Endothelial cell (in vitro differentiated cells): ENCODE data around the gene TBC1D1. TPM values are rescaled to one million over a fixed set of nuclear protein-coding genes. Genes with fewer than 3 reads are reported as not detected.

Source experiments
- DNase-seq: peaks from one replicate; pipeline ENCODE4 v3.0.0; 2021; ENCODE audit warnings: low spot score
- H3K27ac Mint-ChIP-seq: one replicate; pipeline ENCODE4 v1.8.0; 2021; ENCODE audit warnings: mixed read lengths, inconsistent platforms; ENCODE audit not compliant: unreplicated experiment
- H3K27me3 Mint-ChIP-seq: one replicate; pipeline ENCODE4 v1.8.0; 2021; ENCODE audit warnings: mild to moderate bottlenecking, moderate library complexity, mixed read lengths, inconsistent platforms; ENCODE audit not compliant: unreplicated experiment
- H3K36me3 Mint-ChIP-seq: one replicate; pipeline ENCODE4 v1.8.0; 2021; ENCODE audit warnings: mild to moderate bottlenecking, low read depth, mixed read lengths, inconsistent platforms; ENCODE audit not compliant: unreplicated experiment
- H3K4me1 Mint-ChIP-seq: one replicate; pipeline ENCODE4 v1.8.0; 2021; ENCODE audit warnings: mild to moderate bottlenecking, mixed read lengths, inconsistent platforms; ENCODE audit not compliant: unreplicated experiment
- H3K4me3 Mint-ChIP-seq: one replicate; pipeline ENCODE4 v1.8.0; 2021; ENCODE audit warnings: mild to moderate bottlenecking, mixed read lengths, inconsistent platforms; ENCODE audit not compliant: unreplicated experiment
- H3K9me3 Mint-ChIP-seq: one replicate; pipeline ENCODE4 v1.8.0; 2021; ENCODE audit warnings: mixed read lengths, inconsistent platforms; ENCODE audit not compliant: unreplicated experiment
- total RNA-seq: library from RNA; stranded (reverse); fragmentation: NEBNext Ultra II Directional; extraction: Animal tissue kit (Norgen Biotek cat#: 25700); gene quantifications from one replicate; pipeline ENCODE4 v1.2.1, GENCODE V29; 2021; ENCODE audit not compliant: unreplicated experiment
- TF ChIP-seq, protein P1 (sequence below): fragments of 200-600 bp; sonication (generic); IDR thresholded peaks from one replicate; pipeline ENCODE4 v1.5.0; 2021; ENCODE audit warnings: antibody characterized with exemption; ENCODE audit not compliant: unreplicated experiment

The TBC1D1 gene
- total RNA-seq, 1 donor from 2014 or later: 139 TPM

DNA sequence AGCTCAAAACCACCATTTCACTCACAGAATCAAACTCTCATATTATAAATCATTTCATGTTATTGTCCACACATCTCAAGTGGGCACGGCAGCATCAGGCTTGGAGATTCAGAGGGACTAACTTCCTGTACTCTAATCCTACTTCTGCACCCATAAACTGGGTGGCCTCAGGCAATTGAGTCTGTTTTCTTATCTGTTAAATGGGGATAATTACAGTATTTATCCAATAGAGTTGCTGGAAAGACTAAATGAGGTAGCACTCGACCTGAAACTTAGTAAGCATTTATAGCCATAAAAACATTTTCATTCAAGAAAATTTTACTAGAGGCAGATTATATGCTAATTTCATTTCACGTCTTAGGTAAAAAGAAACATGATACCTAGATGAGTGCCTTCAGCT lies 13.0 kb downstream of the TBC1D1 start:
- TF ChIP-seq, protein P1, sequence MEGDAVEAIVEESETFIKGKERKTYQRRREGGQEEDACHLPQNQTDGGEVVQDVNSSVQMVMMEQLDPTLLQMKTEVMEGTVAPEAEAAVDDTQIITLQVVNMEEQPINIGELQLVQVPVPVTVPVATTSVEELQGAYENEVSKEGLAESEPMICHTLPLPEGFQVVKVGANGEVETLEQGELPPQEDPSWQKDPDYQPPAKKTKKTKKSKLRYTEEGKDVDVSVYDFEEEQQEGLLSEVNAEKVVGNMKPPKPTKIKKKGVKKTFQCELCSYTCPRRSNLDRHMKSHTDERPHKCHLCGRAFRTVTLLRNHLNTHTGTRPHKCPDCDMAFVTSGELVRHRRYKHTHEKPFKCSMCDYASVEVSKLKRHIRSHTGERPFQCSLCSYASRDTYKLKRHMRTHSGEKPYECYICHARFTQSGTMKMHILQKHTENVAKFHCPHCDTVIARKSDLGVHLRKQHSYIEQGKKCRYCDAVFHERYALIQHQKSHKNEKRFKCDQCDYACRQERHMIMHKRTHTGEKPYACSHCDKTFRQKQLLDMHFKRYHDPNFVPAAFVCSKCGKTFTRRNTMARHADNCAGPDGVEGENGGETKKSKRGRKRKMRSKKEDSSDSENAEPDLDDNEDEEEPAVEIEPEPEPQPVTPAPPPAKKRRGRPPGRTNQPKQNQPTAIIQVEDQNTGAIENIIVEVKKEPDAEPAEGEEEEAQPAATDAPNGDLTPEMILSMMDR: no peak
- Mint-ChIP-seq H3K9me3 (no peaks in the 10 kb centered on the region), H3K4me1 (no peaks in the 10 kb centered on the region), H3K4me3 (no peak overlapping the region), H3K36me3 (no peaks in the 10 kb centered on the region), H3K27ac (no peak overlapping the region), H3K27me3 (no peaks in the 10 kb centered on the region)
- DNase-seq: no peak

DNA sequence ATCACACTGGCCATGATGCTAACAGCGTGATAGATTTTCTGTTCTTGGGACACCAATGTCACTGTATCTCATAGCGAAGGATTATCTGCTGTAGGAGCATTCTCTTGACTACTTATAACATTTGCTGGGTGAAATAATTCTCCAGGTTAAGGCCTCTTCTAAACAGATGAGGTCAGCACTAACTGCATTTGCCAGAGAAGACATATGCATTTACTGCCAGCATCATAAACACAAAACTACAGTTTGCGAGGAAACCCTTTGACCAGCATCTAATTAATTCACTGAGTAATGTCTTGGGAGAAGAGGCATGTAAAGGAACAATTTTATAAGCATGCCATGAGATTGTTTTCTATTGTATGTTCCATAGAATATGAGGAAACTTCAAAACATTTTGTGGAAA lies 13.9 kb downstream of the TBC1D1 start:
- Mint-ChIP-seq H3K27ac (no peak overlapping the region), H3K9me3 (no peaks in the 10 kb centered on the region), H3K4me1 (no peaks in the 10 kb centered on the region), H3K27me3 (no peaks in the 10 kb centered on the region), H3K36me3 (no peaks in the 10 kb centered on the region), H3K4me3 (no peak overlapping the region)
- TF ChIP-seq, protein P1: no peak
- no peak for DNase-seq

DNA sequence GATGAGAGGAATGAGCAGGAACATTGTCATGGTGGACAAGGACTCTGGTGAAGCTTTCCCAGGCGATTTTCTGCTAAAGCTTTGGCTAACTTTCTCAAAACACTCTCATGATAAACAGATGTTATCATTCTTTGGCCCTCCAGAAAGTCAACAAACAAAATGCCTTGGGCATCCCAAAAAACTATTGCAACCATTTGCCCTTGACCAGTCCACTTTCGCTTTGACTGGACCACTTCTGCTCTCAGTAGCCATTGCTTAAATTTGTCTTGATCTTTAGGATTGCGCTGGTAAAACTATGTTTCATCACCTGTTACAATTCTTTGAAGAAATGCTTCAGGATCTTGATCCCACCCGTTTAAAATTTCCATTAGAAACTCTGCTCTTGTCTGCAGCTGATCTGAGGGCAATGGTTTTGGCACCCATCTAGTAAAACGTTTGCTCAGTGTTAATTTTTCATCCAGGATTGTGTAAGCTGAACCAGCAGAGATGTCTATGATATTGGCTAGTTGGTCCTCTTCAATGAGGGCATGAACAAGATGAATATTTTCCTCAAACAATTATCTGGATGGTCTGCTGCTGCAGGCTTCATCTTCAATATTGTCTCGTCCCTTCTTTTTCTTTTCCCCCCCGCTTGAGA lies 14.8 kb downstream of the TBC1D1 start:
- TF ChIP-seq, protein P1: no peak
- no peak overlapping the region for H3K27ac Mint-ChIP-seq
- no peak for DNase-seq
- H3K27me3 Mint-ChIP-seq: no peaks in the 10 kb centered on the region
- H3K9me3 Mint-ChIP-seq: no peaks in the 10 kb centered on the region
- no peak overlapping the region for H3K4me3 Mint-ChIP-seq
- no peaks in the 10 kb centered on the region for H3K36me3 Mint-ChIP-seq
- no peaks in the 10 kb centered on the region for H3K4me1 Mint-ChIP-seq

DNA sequence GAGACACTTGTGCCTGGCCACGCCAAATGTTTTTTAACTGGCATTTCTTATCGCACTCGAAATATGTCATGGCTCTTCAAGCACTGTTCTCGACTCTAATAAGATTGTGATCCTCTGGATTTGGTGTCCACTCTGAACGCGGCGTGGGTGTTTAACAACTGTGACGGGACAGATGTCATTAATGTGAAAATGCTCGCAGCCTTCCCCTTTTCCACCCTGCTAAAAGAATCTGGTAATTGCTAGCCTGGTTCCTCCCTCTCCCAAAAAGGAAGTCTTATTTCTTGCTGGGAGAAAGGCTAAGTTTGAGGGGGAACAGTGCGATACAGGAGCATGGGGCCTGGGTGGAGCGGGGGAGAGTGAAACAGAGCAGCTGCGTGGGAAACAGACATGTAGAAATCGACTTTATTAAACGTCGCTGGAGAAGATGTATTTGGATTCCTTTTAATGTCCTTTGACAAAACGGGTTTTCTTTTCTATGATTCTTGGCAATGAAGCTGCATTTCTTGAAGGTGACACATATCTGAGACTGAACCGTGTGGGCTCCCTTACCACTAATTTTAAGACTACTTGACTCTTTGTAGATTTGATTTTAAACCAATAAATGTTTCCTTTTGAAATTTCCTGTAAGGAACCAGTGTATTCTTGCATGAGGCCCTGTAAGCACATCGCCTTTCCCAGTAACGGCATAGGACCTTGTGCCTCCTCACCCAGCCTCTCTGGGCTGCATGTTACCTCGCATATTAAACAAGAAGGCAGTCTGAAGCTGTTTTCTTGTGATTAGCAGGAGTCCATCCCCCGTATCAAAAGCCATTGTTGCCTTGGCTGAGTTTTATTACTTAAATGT lies 17.8 kb downstream of the TBC1D1 start:
- no peaks in the 10 kb centered on the region for H3K9me3 Mint-ChIP-seq
- H3K4me1 Mint-ChIP-seq: no peaks in the 10 kb centered on the region
- no peaks in the 10 kb centered on the region for H3K36me3 Mint-ChIP-seq
- TF ChIP-seq, protein P1: no peak
- H3K27ac Mint-ChIP-seq: no peak overlapping the region
- H3K4me3 Mint-ChIP-seq: no peak overlapping the region
- no peaks in the 10 kb centered on the region for H3K27me3 Mint-ChIP-seq
- no peak for DNase-seq
